ENCODE data around the gene GMPR.

GMPR gene

DNA sequence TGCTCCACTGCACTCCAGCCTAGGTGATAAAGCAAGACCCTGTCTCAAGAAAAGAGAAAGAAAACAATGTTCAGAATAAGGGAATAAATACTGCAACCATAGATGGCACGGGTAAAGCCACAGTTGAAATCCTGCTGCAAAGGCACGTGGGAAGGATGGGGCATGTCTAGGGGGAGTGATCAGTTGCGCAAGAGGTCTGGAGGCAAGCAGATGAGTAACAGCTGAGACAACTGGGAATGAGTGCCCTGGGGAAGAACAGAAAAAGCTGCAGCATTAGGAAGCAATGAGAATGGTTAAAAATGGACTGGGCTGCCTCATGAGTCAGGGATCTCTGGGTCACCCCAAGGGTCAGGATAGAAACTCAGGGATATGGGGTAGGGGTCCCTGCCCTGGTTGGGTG, 96.3 kb downstream of the GMPR start:
- DNase-seq = no peak

DNA sequence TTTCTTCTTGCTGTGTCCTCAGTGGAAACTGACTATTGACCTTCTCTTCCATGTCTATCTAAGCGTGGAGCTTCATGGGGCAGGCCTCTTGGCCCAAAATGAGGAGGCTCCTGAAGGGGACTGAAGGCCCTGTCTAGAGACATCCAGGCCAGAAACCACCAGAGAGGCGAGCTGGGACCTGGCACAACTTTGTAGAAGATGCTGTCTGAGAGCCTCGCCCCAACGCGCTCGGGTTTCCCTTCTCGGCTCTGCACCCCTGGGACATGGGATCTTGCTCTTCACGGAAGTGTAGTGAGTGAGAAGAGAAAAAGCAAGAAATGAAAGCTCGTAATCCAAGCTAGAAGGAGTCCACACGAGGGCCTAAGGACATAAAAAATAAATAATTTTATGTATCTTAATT, 96.8 kb downstream of the GMPR start:
- no peak for DNase-seq

DNA sequence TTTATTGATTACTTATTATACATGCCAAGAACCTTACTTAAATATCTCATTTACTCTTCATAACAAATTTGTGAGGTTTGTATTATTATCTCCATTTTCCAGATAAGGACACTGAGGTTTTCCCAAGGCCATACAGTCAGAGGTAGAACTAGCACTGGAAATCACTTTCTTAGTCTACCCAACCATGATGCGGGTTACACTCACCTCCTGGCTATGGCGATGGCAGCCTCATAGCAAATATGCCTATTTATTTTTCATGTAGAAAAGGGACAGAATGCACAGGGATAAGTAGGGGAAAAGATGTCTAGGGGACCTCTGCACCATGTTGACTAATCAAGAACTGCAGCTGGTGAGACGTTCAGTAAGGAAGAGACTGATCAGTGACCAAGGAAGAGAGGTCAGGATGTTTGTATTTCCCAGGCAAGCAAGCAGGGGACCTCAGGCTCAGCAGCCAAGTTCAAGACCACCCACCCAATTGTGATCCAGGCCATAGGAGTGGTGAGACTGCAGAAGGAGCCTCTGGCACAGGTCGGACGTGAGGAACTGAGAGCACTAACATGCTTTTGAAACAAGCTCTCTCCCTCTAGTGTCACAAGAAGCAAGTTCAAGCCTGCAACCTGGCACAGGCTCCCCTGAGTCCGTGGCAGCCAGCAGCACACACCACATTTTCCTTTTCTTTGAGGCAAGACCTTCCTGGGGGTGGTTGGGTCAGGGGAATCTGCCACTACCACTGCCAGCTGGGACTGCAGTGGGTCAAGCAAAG, 97.8 kb downstream of the GMPR start:
- no peak for DNase-seq

DNA sequence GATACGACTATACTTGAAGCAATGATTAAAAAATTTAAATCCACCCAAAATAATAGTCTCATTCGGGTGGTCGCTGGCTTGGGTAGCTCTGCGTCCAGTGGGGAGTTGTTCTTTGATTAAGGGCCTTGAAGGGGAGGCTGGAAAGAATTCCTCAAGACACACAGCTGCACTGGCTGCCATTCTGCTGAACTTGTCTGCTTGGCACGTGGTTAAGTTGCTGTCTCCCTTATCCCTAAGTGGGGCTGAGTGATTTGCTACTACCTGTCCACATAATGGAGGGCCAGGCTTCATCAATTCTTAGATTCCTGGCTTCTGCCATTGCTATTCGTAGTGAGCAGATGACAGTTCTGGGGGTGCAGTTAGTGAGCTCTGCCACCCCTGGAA, 98.5 kb downstream of the GMPR start:
- DNase-seq = no peak

DNA sequence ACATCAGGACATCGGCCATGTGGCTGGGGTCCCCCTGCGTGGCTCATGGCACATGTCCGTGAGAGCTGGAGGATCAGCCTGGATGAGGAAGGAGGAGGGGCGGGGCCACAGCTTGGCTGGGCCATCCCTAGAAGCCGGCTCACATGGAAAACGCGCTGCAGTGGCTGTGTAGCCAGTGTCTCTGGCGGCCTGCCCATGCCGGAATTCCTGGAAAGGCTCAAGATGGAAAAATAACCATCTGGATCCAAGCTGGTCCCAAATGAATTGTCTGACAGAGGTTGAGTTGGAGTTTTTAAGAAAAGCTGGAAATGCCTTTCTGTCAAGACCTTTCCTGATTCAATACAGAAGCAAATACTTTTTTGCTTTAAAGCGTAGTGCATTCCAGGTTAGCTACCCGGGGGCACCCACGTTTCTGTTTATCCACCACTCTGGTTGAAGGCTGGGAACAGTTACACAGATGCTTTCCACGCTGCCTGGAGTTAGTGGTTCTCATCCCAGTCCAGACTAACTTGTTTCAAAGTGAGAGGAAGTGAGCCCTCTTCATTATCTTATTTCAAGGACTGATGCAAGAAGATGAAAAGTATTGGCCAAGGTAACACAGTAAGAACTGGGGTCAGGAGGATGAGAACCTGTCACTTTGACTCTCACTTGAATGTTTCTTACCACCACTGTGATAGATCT, 99.0 kb downstream of the GMPR start:
- no peak for DNase-seq

DNA sequence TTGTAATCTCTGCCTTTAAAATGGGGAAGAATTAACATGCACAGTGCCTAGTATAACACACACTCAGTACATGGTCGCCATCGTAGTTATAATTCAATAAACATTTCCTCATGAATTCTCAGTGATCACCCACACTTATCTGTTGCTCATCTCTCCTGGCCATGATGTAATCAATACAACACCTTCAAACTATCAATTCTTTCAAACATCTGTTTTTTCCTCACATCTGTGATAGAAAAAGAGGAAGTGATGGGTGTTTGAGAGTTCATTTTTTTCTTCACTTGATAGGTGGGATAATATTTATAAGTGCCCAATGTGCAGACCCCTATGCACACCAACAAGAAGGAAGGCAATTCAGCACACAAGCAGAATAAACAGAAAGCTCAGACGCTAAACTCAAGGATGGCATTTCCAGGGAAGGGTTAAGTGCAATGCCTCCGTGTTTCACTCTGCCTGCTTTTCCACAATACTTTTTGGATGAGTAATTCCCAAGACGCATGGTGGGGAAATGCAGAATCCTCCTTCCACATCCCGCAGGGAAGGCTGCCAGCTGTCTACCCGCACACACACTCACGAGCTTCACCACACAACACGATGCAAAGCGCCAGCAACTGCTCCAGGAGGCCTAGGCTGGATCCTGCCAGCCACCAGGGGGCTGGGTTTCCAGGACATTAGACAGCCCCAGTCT, 100.3 kb downstream of the GMPR start:
- no peak for DNase-seq

DNA sequence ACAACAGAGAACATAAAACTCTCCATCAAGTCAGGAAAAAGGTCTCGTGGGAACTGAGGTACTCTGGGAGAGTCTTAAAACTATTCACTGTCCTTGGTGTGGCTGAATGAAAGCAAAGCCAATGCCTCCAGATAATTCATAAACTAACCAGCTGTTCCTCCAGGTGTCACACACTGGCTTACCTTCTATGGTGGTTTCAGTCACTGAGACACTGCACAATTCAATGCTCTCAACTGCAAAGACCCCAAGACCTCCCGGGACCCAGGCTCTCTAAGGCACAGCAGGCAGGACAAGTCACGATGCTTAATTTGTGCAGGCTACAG, 100.8 kb downstream of the GMPR start:
- no peak for DNase-seq

DNA sequence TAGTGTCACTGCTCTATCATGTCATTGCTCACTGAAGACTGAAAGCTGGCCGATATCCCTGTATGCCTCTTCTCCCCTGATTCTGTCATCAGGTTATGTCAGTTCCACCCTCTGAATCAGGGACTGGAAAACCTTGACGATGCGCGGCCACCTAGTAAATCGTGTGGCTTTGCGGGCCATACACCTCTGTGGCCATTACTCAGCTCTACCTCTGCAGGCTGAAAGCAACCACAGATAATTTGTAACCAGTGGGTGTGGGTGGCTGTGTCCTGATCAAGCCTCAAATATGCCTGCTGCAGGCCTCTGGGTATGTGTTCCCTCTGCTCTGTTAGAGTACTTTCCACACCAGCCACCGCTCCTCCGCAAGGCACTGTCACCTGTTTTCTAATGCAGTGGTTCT, 105.2 kb downstream of the GMPR start:
- DNase-seq = no peak

DNA sequence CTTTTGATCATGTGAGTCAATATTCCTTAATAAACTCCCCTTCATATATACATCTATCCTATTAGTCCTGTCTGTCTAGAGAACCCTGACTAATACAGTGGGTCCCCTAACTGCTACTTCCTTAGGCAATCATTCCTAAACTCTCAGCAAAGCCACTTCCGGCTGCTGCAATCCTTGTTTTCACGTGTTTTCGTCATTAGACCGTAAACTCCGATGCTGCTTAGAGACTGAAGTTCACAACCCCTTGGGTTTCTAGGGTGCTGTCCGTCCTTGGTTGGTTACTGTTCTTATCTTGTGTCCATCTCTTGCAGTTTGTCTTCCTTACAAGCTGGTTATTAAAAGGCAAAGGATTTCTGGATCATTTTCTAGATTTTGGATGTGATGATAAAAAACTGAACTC, 106.4 kb downstream of the GMPR start:
- DNase-seq = no peak
